ENCODE measurements around the gene SLC24A3.

SLC24A3 gene

GRCh38 chr20:19566226-19566945 is 353.9 kb downstream of the SLC24A3 start:
- H3K4me1 ChIP-seq (ENCODE audit: control insufficient read depth, insufficient read depth, low read length): peaks cover 4% of the 10 kb centered on the region
- H3K27me3 ChIP-seq (ENCODE audit: control insufficient read depth in 1 of 2, insufficient read depth in 2 of 2, low read length in 2 of 2): no peaks in the 10 kb centered on the region
- H3K36me3 ChIP-seq (ENCODE audit: control insufficient read depth in 2 of 2, insufficient read depth in 2 of 2, low read length in 2 of 2): no peaks in the 10 kb centered on the region
- no peak overlapping the region for H3K9ac ChIP-seq (ENCODE audit: low read length in 2 of 2)
- H3K27ac ChIP-seq (ENCODE audit: low read length): no peak overlapping the region
- no peaks in the 10 kb centered on the region for H3K9me3 ChIP-seq (ENCODE audit: control insufficient read depth in 2 of 2, low read length in 2 of 2)
- no peak overlapping the region for H3K4me3 ChIP-seq (ENCODE audit: low read length in 2 of 2)

GRCh38 chr20:19568128-19568527 is 355.7 kb downstream of the SLC24A3 start:
- no peaks in the 10 kb centered on the region for H3K9me3 ChIP-seq (ENCODE audit: control insufficient read depth in 2 of 2, low read length in 2 of 2)
- no peak overlapping the region for H3K4me3 ChIP-seq (ENCODE audit: low read length in 2 of 2)
- H3K9ac ChIP-seq (ENCODE audit: low read length in 2 of 2): no peak overlapping the region
- H3K27ac ChIP-seq (ENCODE audit: low read length): no peak overlapping the region
- H3K36me3 ChIP-seq (ENCODE audit: control insufficient read depth in 2 of 2, insufficient read depth in 2 of 2, low read length in 2 of 2): no peaks in the 10 kb centered on the region
- H3K27me3 ChIP-seq (ENCODE audit: control insufficient read depth in 1 of 2, insufficient read depth in 2 of 2, low read length in 2 of 2): no peaks in the 10 kb centered on the region
- no peaks in the 10 kb centered on the region for H3K4me1 ChIP-seq (ENCODE audit: control insufficient read depth, insufficient read depth, low read length)

- no peak overlapping the region for H3K27ac ChIP-seq (ENCODE audit: low read length)
- H3K4me3 ChIP-seq (ENCODE audit: low read length in 2 of 2): no peak overlapping the region
- H3K9me3 ChIP-seq (ENCODE audit: control insufficient read depth in 2 of 2, low read length in 2 of 2): no peaks in the 10 kb centered on the region
- no peaks in the 10 kb centered on the region for H3K27me3 ChIP-seq (ENCODE audit: control insufficient read depth in 1 of 2, insufficient read depth in 2 of 2, low read length in 2 of 2)
- H3K4me1 ChIP-seq (ENCODE audit: control insufficient read depth, insufficient read depth, low read length): no peaks in the 10 kb centered on the region
- H3K9ac ChIP-seq (ENCODE audit: low read length in 2 of 2): no peak overlapping the region
- H3K36me3 ChIP-seq (ENCODE audit: control insufficient read depth in 2 of 2, insufficient read depth in 2 of 2, low read length in 2 of 2): no peaks in the 10 kb centered on the region
These were observed 359.6 kb downstream of the SLC24A3 start for GRCh38 chr20:19571996-19572395.

GRCh38 chr20:19577692-19578091 is 365.2 kb downstream of the SLC24A3 start:
- Histone ChIP-seq H3K27me3 (ENCODE audit: control insufficient read depth in 1 of 2, insufficient read depth in 2 of 2, low read length in 2 of 2) (peaks cover 0 to 2% of the 10 kb centered on the region in 2 donors), H3K4me1 (ENCODE audit: control insufficient read depth, insufficient read depth, low read length) (no peaks in the 10 kb centered on the region), H3K9me3 (ENCODE audit: control insufficient read depth in 2 of 2, low read length in 2 of 2) (no peaks in the 10 kb centered on the region), H3K4me3 (ENCODE audit: low read length in 2 of 2) (no peak overlapping the region), H3K36me3 (ENCODE audit: control insufficient read depth in 2 of 2, insufficient read depth in 2 of 2, low read length in 2 of 2) (no peaks in the 10 kb centered on the region), H3K9ac (ENCODE audit: low read length in 2 of 2) (no peak overlapping the region), H3K27ac (ENCODE audit: low read length) (no peak overlapping the region)

GRCh38 chr20:19582782-19583181 is 370.3 kb downstream of the SLC24A3 start:
- Histone ChIP-seq H3K27me3 (ENCODE audit: control insufficient read depth in 1 of 2, insufficient read depth in 2 of 2, low read length in 2 of 2) (peaks cover 0 to 2% of the 10 kb centered on the region in 2 donors), H3K9ac (ENCODE audit: low read length in 2 of 2) (no peak overlapping the region), H3K9me3 (ENCODE audit: control insufficient read depth in 2 of 2, low read length in 2 of 2) (no peaks in the 10 kb centered on the region), H3K4me3 (ENCODE audit: low read length in 2 of 2) (no peak overlapping the region), H3K36me3 (ENCODE audit: control insufficient read depth in 2 of 2, insufficient read depth in 2 of 2, low read length in 2 of 2) (no peaks in the 10 kb centered on the region), H3K4me1 (ENCODE audit: control insufficient read depth, insufficient read depth, low read length) (no peaks in the 10 kb centered on the region), H3K27ac (ENCODE audit: low read length) (no peak overlapping the region)

GRCh38 chr20:19583532-19584175 is 371.2 kb downstream of the SLC24A3 start:
- no peaks in the 10 kb centered on the region for H3K36me3 ChIP-seq (ENCODE audit: control insufficient read depth in 2 of 2, insufficient read depth in 2 of 2, low read length in 2 of 2)
- no peak overlapping the region for H3K4me3 ChIP-seq (ENCODE audit: low read length in 2 of 2)
- H3K27me3 ChIP-seq (ENCODE audit: control insufficient read depth in 1 of 2, insufficient read depth in 2 of 2, low read length in 2 of 2): peaks cover 0 to 2% of the 10 kb centered on the region in 2 donors
- no peak overlapping the region for H3K9ac ChIP-seq (ENCODE audit: low read length in 2 of 2)
- H3K4me1 ChIP-seq (ENCODE audit: control insufficient read depth, insufficient read depth, low read length): no peaks in the 10 kb centered on the region
- no peak overlapping the region for H3K27ac ChIP-seq (ENCODE audit: low read length)
- no peaks in the 10 kb centered on the region for H3K9me3 ChIP-seq (ENCODE audit: control insufficient read depth in 2 of 2, low read length in 2 of 2)

- H3K36me3 ChIP-seq (ENCODE audit: control insufficient read depth in 2 of 2, insufficient read depth in 2 of 2, low read length in 2 of 2): no peaks in the 10 kb centered on the region
- H3K9me3 ChIP-seq (ENCODE audit: control insufficient read depth in 2 of 2, low read length in 2 of 2): no peaks in the 10 kb centered on the region
- no peak overlapping the region for H3K27ac ChIP-seq (ENCODE audit: low read length)
- no peaks in the 10 kb centered on the region for H3K27me3 ChIP-seq (ENCODE audit: control insufficient read depth in 1 of 2, insufficient read depth in 2 of 2, low read length in 2 of 2)
- H3K4me1 ChIP-seq (ENCODE audit: control insufficient read depth, insufficient read depth, low read length): peaks cover 5% of the 10 kb centered on the region
- no peak overlapping the region for H3K9ac ChIP-seq (ENCODE audit: low read length in 2 of 2)
- no peak overlapping the region for H3K4me3 ChIP-seq (ENCODE audit: low read length in 2 of 2)
These were observed 375.8 kb downstream of the SLC24A3 start for GRCh38 chr20:19588241-19588640.

- no peak overlapping the region for H3K9ac ChIP-seq (ENCODE audit: low read length in 2 of 2)
- peaks cover 0 to 2% of the 10 kb centered on the region in 2 donors for H3K27me3 ChIP-seq (ENCODE audit: control insufficient read depth in 1 of 2, insufficient read depth in 2 of 2, low read length in 2 of 2)
- H3K4me3 ChIP-seq (ENCODE audit: low read length in 2 of 2): no peak overlapping the region
- no peaks in the 10 kb centered on the region for H3K9me3 ChIP-seq (ENCODE audit: control insufficient read depth in 2 of 2, low read length in 2 of 2)
- peaks cover 5% of the 10 kb centered on the region for H3K4me1 ChIP-seq (ENCODE audit: control insufficient read depth, insufficient read depth, low read length)
- no peaks in the 10 kb centered on the region for H3K36me3 ChIP-seq (ENCODE audit: control insufficient read depth in 2 of 2, insufficient read depth in 2 of 2, low read length in 2 of 2)
- no peak overlapping the region for H3K27ac ChIP-seq (ENCODE audit: low read length)
These were observed 376.3 kb downstream of the SLC24A3 start for GRCh38 chr20:19588732-19589131.

- H3K4me1 ChIP-seq (ENCODE audit: control insufficient read depth, insufficient read depth, low read length): peaks cover 5% of the 10 kb centered on the region
- no peaks in the 10 kb centered on the region for H3K9me3 ChIP-seq (ENCODE audit: control insufficient read depth in 2 of 2, low read length in 2 of 2)
- H3K9ac ChIP-seq (ENCODE audit: low read length in 2 of 2): no peak overlapping the region
- H3K27me3 ChIP-seq (ENCODE audit: control insufficient read depth in 1 of 2, insufficient read depth in 2 of 2, low read length in 2 of 2): peaks cover 0 to 2% of the 10 kb centered on the region in 2 donors
- H3K27ac ChIP-seq (ENCODE audit: low read length): no peak overlapping the region
- H3K36me3 ChIP-seq (ENCODE audit: control insufficient read depth in 2 of 2, insufficient read depth in 2 of 2, low read length in 2 of 2): no peaks in the 10 kb centered on the region
- no peak overlapping the region for H3K4me3 ChIP-seq (ENCODE audit: low read length in 2 of 2)
These were observed 377.4 kb downstream of the SLC24A3 start for GRCh38 chr20:19589787-19590362.

GRCh38 chr20:19590382-19590781 is 377.9 kb downstream of the SLC24A3 start:
- Histone ChIP-seq H3K4me3 (ENCODE audit: low read length in 2 of 2) (no peak overlapping the region), H3K4me1 (ENCODE audit: control insufficient read depth, insufficient read depth, low read length) (peaks cover 5% of the 10 kb centered on the region), H3K27me3 (ENCODE audit: control insufficient read depth in 1 of 2, insufficient read depth in 2 of 2, low read length in 2 of 2) (peaks cover 0 to 2% of the 10 kb centered on the region in 2 donors), H3K9ac (ENCODE audit: low read length in 2 of 2) (no peak overlapping the region), H3K27ac (ENCODE audit: low read length) (no peak overlapping the region), H3K36me3 (ENCODE audit: control insufficient read depth in 2 of 2, insufficient read depth in 2 of 2, low read length in 2 of 2) (no peaks in the 10 kb centered on the region), H3K9me3 (ENCODE audit: control insufficient read depth in 2 of 2, low read length in 2 of 2) (no peaks in the 10 kb centered on the region)

- Histone ChIP-seq H3K27me3 (ENCODE audit: control insufficient read depth in 1 of 2, insufficient read depth in 2 of 2, low read length in 2 of 2) (peaks cover 0 to 2% of the 10 kb centered on the region in 2 donors), H3K9ac (ENCODE audit: low read length in 2 of 2) (no peak overlapping the region), H3K36me3 (ENCODE audit: control insufficient read depth in 2 of 2, insufficient read depth in 2 of 2, low read length in 2 of 2) (no peaks in the 10 kb centered on the region), H3K27ac (ENCODE audit: low read length) (no peak overlapping the region), H3K4me3 (ENCODE audit: low read length in 2 of 2) (no peak overlapping the region), H3K9me3 (ENCODE audit: control insufficient read depth in 2 of 2, low read length in 2 of 2) (no peaks in the 10 kb centered on the region), H3K4me1 (ENCODE audit: control insufficient read depth, insufficient read depth, low read length) (peaks cover 5% of the 10 kb centered on the region)
These were observed 381.3 kb downstream of the SLC24A3 start for GRCh38 chr20:19593762-19594161.
